COLO668 (cell line): Measurements from ENCODE around the gene TMEM263.

Experiments used
- DNase-seq: peaks from one replicate; lab custom pipeline; 2025; ENCODE audit not compliant: unreplicated experiment; lab: John Stamatoyannopoulos, UW

TMEM263 gene

GRCh38 chr12:106945261-106945851 is 10.4 kb upstream of the TMEM263 start:
- DNase-seq: no peak

DNA sequence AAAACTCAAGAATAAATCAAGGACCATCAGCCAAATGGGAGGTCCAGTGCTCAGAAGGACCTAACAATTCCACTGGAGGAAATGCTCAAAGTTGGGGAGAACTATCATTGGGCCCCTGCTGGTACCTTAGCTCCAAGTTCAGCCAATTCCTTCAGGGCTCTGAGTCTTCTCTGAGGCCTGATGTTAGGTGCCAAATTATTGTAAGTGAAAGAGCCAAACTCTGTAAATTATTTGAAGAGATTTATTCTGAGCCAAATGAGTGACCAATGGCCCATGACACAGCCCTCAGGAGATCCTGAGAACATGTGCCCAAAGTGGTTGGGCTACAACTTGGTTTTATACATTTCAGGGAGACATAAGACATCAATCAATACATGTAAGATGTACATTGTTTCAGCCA is 8.2 kb upstream of the TMEM263 start:
- DNase-seq: no peak

GRCh38 chr12:106950591-106950990 is 5.1 kb upstream of the TMEM263 start:
- DNase-seq: no peak

- DNase-seq: no peak
These were observed 2.1 kb upstream of the TMEM263 start for GRCh38 chr12:106953352-106954250.

GRCh38 chr12:106954462-106955376 is 988 bp upstream of the TMEM263 start:
- peak; percentile 58 for DNase-seq

DNA sequence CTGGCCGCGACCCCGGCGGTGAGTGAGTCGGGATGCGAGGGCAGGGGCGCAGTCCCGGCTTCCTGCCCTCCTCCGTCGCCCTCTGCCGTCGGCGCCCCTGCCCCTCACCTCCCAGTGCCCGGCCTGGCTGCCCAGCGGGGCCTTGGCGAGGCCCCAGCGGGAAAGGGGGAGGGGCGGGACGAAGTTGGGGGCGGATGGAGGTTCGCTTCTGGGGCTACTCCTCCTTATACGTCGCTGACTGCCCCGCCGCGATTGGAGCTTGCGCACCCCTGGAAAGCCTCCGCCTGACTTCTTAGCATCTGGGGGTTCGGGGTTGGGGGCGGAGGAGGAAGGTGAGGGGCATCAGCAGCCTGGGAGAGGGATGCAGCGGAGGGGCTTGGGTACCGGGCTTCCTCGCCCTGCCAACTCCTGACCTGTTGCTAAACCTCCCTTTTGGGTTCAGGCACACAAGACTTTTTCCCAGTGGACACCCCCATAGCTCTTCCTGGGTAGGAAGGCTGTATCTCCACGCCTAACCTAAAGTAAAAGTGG is 406 bp downstream of the TMEM263 start:
- DNase-seq: peak; percentile 87

DNA sequence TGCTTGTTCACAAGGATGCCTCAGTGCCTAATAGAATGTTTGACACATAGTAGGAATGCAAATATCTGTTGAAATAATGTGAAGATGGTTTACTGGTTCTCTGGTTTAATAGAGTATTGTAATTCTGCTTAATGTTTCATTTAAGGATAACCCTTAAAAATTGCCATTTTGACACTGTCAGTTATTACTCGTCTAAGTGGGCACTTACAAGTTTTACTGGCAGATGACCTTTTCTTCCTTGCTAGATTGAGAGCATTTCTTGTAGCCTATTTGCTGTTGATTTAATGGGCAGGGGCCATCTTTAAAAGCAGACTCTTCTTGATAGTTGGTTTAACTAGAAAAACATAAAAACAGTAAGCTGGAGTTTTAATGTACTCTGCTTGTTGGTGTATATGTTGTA is 1.9 kb downstream of the TMEM263 start:
- no peak for DNase-seq

DNA sequence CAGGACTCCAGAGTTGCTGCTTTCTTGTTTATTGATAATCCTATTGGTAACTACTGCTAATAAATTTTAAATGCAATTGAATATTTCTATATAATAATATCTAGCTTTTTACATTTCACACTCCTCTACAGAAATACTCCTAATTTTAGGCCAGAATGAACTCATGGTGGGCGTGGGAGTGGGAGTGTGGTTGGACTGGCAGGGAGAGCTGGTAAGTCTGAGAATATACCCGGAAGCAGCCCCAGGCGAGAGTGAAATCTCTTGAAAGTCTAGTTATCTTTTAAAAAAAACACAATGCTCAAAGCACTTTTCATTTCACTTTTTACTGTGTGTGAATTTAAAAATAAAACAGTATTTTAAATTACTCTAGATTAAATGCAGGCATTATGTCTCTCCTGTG is 4.7 kb downstream of the TMEM263 start:
- DNase-seq: no peak

GRCh38 chr12:106962286-106962685 is 6.6 kb downstream of the TMEM263 start:
- DNase-seq: no peak

GRCh38 chr12:106964526-106964925 is 8.8 kb downstream of the TMEM263 start:
- DNase-seq: no peak

GRCh38 chr12:106971065-106971464 is 15.4 kb downstream of the TMEM263 start:
- no peak for DNase-seq

- DNase-seq: no peak
These were observed 17.8 kb downstream of the TMEM263 start for GRCh38 chr12:106973545-106973944.

- DNase-seq: peak; percentile 41
These were observed 18.8 kb downstream of the TMEM263 start for GRCh38 chr12:106974511-106974910.

GRCh38 chr12:106975098-106975497 is 19.4 kb downstream of the TMEM263 start:
- peak; percentile 17 for DNase-seq

DNA sequence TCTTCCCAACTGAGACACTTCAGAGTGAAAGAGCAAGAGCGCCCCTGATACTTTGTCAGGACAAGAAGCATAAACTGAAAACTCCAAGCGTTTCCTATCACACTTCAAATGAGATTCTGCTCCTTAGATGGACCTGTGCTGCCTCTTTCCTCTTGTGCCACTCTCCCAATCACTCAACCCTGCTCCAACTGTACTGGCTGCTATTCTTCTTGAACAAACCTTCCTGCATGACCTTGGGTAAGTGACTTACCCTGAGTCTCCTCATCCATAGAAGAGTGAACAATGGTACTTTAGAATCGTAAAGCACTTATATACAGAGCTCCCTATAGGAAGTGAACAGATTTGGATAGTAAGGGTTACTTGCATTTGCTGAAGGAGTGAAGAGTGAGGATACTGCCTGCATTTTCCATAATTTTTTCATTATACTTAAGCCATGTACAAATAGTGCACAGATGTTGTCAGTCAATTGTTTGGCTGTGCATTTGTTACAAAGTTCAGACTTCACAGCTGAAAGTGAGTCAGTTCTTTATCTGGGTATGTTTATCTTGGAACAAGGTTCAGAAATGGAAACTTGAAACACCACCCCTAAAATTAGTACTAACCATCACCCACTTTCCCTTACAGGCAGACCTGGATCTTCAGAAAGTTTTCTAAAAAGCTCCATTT is 20.4 kb downstream of the TMEM263 start:
- DNase-seq: no peak

GRCh38 chr12:106976668-106977067 is 21.0 kb downstream of the TMEM263 start:
- no peak for DNase-seq

DNA sequence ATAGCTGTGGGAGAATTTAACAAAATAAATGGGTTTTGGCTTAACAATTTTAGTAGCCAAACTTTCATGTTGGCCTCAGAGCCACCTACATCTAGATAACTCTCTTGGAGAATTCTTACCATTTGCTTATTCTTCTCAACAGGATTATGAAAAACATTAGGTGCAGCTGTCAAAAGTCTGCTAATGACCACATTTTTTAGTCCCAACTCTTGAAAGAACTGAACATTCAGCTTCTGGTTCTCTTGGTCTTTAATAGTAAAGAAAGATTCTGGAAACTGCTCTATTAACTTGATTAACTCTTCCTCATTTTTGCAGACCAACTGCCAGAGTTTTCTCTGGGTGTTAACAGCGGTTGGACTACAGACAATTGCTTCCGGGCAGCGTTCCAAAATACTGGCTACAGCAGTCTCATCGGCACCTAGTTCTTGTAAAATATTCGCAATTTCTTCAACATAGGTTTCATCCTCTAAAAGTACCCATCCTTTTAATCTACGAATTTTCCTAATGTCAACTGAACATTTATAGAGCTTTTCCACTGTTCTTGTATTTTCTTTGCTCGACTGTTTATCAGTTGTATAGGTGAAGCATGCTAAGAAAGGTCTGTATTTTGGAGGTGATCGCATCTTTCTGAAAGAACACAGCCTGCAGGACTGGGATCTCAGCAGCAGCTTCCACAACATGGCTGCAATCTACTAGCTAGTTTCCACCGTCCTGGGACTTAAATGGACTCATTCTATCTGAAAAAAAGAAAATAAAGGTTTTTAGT is 22.5 kb downstream of the TMEM263 start:
- no peak for DNase-seq

DNA sequence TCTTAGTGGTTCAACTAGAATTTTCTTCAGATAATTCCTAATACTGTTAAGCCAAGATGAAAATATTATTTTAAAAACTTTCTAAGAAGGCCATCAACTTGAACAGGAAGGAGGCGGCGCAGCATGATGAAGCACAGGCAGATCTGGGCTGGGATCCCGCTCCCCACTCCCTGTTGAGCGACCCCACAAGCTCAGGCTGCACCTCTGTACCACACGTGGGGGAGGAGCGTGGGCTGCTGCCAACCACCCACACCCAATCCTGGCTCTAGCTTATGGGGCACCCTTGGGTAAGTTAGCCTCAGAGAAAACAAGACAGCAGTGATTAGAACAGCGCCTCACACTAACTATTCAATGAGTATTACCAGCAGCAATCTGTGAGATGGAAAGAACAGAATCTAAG is 25.2 kb downstream of the TMEM263 start:
- DNase-seq: no peak

- DNase-seq: no peak
These were observed 26.1 kb downstream of the TMEM263 start for GRCh38 chr12:106981788-106982187.

DNA sequence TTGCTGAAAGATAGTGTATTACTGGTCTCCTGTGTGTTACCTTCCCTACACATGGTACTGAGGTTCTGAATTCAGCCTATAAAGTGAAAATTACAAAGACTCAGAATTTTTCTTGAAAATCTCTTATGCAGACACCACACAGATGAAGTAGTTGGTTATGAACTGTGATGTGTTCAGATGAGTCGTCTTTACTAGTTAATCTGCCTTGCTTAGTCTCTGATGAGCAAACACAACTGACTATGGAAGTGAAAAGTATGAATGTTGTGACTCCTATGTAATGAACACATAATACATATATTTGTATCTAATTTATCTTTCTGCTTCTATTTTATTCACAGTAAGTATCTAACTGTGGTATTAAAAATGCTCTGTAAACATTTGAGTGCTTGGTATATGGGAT is 26.5 kb downstream of the TMEM263 start:
- DNase-seq: no peak
